ENCODE data around the gene HOXB4.

DNA sequence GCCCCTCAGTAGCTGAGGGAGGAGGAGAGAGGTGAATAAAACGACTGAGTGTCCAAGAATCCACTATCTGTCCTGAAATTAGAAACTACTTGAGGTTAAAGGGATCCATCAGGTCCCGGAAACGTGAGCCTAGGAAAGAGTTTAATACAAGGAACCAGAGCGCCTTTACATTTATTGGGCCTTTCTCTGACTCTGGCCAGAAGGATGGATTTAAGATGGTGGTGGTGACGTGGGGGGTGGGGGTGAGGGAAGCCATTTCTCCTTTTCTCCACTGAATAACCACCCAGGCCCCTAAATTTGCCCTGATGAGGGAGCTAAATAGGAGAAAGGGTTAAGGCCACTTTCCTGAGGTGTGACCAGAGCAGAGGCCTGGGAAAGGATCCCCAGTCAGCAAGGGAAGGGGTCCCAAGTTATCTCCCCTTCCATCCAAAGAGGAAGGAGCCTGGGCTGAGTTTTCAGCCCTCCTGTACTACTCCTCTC lies 49.0 kb upstream of the HOXB4 start:
- TF ChIP-seq POLR2A (IDR thresholded peaks at IDR 0.05; ENCODE audit: low read depth, low read length) (no peak), POLR2AphosphoS5 (IDR thresholded peaks at IDR 0.05; ENCODE audit: low read depth, low read length) (no peak), TAF1 (IDR thresholded peaks at IDR 0.05; ENCODE audit: low read depth, low read length) (no peak), PAX5 (IDR thresholded peaks at IDR 0.05; ENCODE audit: insufficient read depth, low read length, severe bottlenecking) (no peak), SPI1 (IDR thresholded peaks at IDR 0.05; ENCODE audit: low read depth, low read length) (no peak), POU2F2 (IDR thresholded peaks at IDR 0.05; ENCODE audit: low read depth, low read length) (no peak)

Measured in GM12891 (cell line).